HepG2 (cell line): ENCODE measurements around the gene LRIG1. TPM values are rescaled to one million over a fixed set of nuclear protein-coding genes. Genes with fewer than 3 reads are reported as not detected.

Experiments
- ATAC-seq: fragments of 200-7000 bp; cut with Tn5 transposase; 3 replicates; pipeline ENCODE4 v1.9.1; 2020; ENCODE audit warnings: mild to moderate bottlenecking, moderate library complexity
- BruUV-seq: library from RNA; stranded (reverse); fragments of 400-500 nt; replicated peaks from 2 replicates; lab custom pipeline; 2021; lab: Mats Ljungman, UMichigan
- CTCF ChIA-PET: fragments of 300-600 bp; formaldehyde crosslinking; extraction: SDS; loops from one replicate; lab custom pipeline; 2021; ENCODE audit warnings: low total read pairs, inconsistent platforms, low intra/inter-chr PET ratio; lab: Yijun Ruan, JAX
- POLR2A ChIA-PET: fragments of 350-600 bp; sonication (Branson Sonifier 250); formaldehyde crosslinking; loops from one replicate; lab custom pipeline; 2020; ENCODE audit warnings: antibody characterized with exemption, inconsistent platforms; lab: Yijun Ruan, JAX
- DNase-seq: peaks from one replicate; pipeline ENCODE4 v3.0.0-alpha.2; 2015; ENCODE audit warnings: low spot score
- FAIRE-seq: peaks from 3 replicates; lab custom pipeline; 2011; peaks lifted over from hg19 to GRCh38; lab: Jason Lieb, UNC
- H2AFZ ChIP-seq: one replicate; pipeline ENCODE4 v1.6.1; 2011; ENCODE audit warnings: low read length, inconsistent platforms
- H3K27ac ChIP-seq: fragments of 300-600 bp; 3 replicates; pipeline ENCODE4 v1.8.0; 2011; ENCODE audit warnings: mixed run types, mild to moderate bottlenecking, mixed read lengths, low read length, inconsistent platforms; ENCODE audit not compliant: insufficient read depth; ENCODE audit errors: extremely low read length
- H3K27me3 ChIP-seq, 2 experiments: fragments of 200-600 bp in 1 of 2; 2 replicates in 1 of 2; 3 replicates in 1 of 2; pipeline versions ENCODE4 v1.6.0 to v1.8.0; 2011; ENCODE audit warnings: low read length in 2 of 2, mild to moderate bottlenecking in 2 of 2, moderate library complexity in 2 of 2, inconsistent platforms in 1 of 2; ENCODE audit not compliant: insufficient read depth in 2 of 2, control insufficient read depth in 1 of 2
- H3K36me3 ChIP-seq, 2 experiments: fragments of 200-600 bp in 1 of 2; replicated peaks in 1 of 2; 2 replicates in 1 of 2; 3 replicates in 1 of 2; pipeline versions ENCODE4 v1.5.1 to v1.8.0; 2011; ENCODE audit warnings: low read length in 2 of 2, inconsistent platforms in 1 of 2; ENCODE audit not compliant: insufficient read depth in 2 of 2, control insufficient read depth in 1 of 2
- H3K4me1 ChIP-seq: 2 replicates; pipeline ENCODE4 v1.5.1; 2012; ENCODE audit warnings: low read length, inconsistent platforms; ENCODE audit not compliant: insufficient read depth
- H3K4me2 ChIP-seq: 2 replicates; pipeline ENCODE4 v1.6.0; 2011; ENCODE audit warnings: low read depth, low read length, inconsistent platforms
- H3K4me3 ChIP-seq, 3 experiments: fragments of 200-600 bp in 1 of 3; sonication (generic), shearing (Covaris generic) in 1 of 3; replicated peaks in 1 of 3; 2 replicates each; pipeline ENCODE4 v1.5.1; 2011 to 2016; ENCODE audit warnings: low read length in 3 of 3, inconsistent platforms in 2 of 3, low read depth in 2 of 3, mild to moderate bottlenecking in 2 of 3, control low read depth in 1 of 3, mixed read lengths in 1 of 3; ENCODE audit not compliant: insufficient read depth in 1 of 3
- H3K79me2 ChIP-seq: one replicate; pipeline ENCODE4 v1.6.1; 2011; ENCODE audit warnings: low read length, inconsistent platforms; ENCODE audit not compliant: insufficient read depth
- H3K9ac ChIP-seq: 2 replicates; pipeline ENCODE4 v1.6.0; 2011; ENCODE audit warnings: mild to moderate bottlenecking, low read depth, low read length, inconsistent platforms; ENCODE audit not compliant: insufficient read depth
- H3K9me3 ChIP-seq: 2 replicates; pipeline ENCODE4 v1.5.1; 2012; ENCODE audit warnings: mild to moderate bottlenecking, low read length
- H4K20me1 ChIP-seq: 2 replicates; pipeline ENCODE4 v1.6.0; 2011; ENCODE audit warnings: inconsistent platforms, mild to moderate bottlenecking, low read length, moderate library complexity; ENCODE audit not compliant: insufficient read depth
- JUNB ChIP-seq: sonication (generic); formaldehyde crosslinking; IDR thresholded peaks from 2 replicates; pipeline ENCODE4 v1.8.0; 2022; ENCODE audit warnings: missing genetic modification reagents, mild to moderate bottlenecking, borderline replicate concordance
- MAFG ChIP-seq: sonication (generic); formaldehyde crosslinking; IDR thresholded peaks from 2 replicates; pipeline ENCODE4 v1.5.1; 2020; ENCODE audit warnings: mild to moderate bottlenecking, missing genetic modification reagents
- POLR2A ChIP-seq, 2 experiments: IDR thresholded peaks; 2 replicates each; pipeline ENCODE4 v1.6.1; 2011; ENCODE audit warnings: low read depth in 2 of 2, low read length in 2 of 2, mild to moderate bottlenecking in 1 of 2, moderate library complexity in 1 of 2; ENCODE audit not compliant: insufficient read depth in 1 of 2
- ZBTB1 ChIP-seq: sonication (generic); formaldehyde crosslinking; IDR thresholded peaks from 2 replicates; pipeline ENCODE4 v1.4.0; 2020; ENCODE audit warnings: missing genetic modification reagents, borderline replicate concordance
- ZNF256 ChIP-seq: sonication (generic); formaldehyde crosslinking; conservative IDR thresholded peaks from 2 replicates; pipeline ENCODE4 v1.4.0; 2020; ENCODE audit warnings: missing genetic modification reagents
- ZNF432 ChIP-seq: sonication (generic); formaldehyde crosslinking; IDR thresholded peaks from 2 replicates; pipeline ENCODE4 v1.5.0; 2020; ENCODE audit warnings: missing genetic modification reagents, mild to moderate bottlenecking, borderline replicate concordance
- ZSCAN12 ChIP-seq: sonication (generic); formaldehyde crosslinking; IDR thresholded peaks from 2 replicates; pipeline ENCODE4 v1.9.0; 2021; ENCODE audit warnings: mild to moderate bottlenecking, missing genetic modification reagents
- WGBS: methylation state at CpG from one replicate; pipeline ENCODE4 v1.1.6; 2017; ENCODE audit warnings: low lambda C conversion rate; 5-methylcytosine and 5-hydroxymethylcytosine counted together
- in situ Hi-C: cut with HindIII; loops from 2 replicates; pipeline ENCODE4 v1.10.0; 2017; ENCODE audit warnings: low pct_unique_long_range_greater_than_20kb; ENCODE audit not compliant: extremely low pct_ligation_motif_present
- intact Hi-C: fragments of 100-400 bp; cut with micrococcal nuclease; formaldehyde crosslinking; loops from one replicate; pipeline ENCODE4 v1.10.0; 2022; ENCODE audit not compliant: unreplicated experiment
- polyA plus RNA-seq, 8 experiments: library from polyadenylated mRNA; depleted of rRNA in 3 of 8; stranded (reverse) in 7 of 8; unstranded in 1 of 8; fragments of >200 nt; fragmentation: Illumina TruSeq in 4 of 8; extraction: Trizol in 4 of 8; gene quantifications; 2 replicates each; pipeline versions ENCODE4 v1.2.1 to v1.2.3, GENCODE V29; 2011 to 2016; ENCODE audit warnings: low read depth in 4 of 8, missing spikeins in 1 of 8, mixed read lengths in 1 of 8; ENCODE audit not compliant: insufficient read depth in 1 of 8
- total RNA-seq, 5 experiments: library from RNA; depleted of rRNA; stranded (reverse); fragments of >200 nt; fragmentation: Illumina TruSeq; extraction: Trizol; gene quantifications; 2 replicates each; pipeline ENCODE4 v1.2.3, GENCODE V29; 2016; ENCODE audit warnings: low read depth in 1 of 5

Gene LRIG1
- total and polyA plus RNA-seq, 2 of the 13 experiments (the other 11 are each of a cell fraction or from before 2014, with no cell fraction given), result 17.8 to 24.8 TPM

DNA sequence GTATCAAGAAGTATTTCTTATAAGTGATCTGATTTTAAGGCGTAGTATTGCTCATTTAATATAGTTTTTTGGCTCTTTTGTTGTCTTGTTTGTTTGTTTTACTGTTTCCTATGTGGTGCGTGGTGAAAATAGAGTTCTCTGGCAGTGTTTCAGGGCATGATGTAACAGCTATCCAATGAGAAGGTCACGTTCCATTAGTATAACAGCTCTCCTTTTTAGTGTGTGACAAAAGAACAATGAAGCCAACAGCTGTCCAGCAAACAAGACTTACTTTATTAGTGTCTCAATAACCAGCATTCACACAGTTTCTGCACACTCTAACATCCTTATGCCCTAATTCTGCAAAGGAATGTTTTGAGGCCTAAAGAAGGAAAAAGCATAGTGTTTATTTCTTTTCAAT is 152.1 kb downstream of the LRIG1 start:
- Histone ChIP-seq H3K27me3 (no peaks in the 10 kb centered on the region), H3K27ac (no peak overlapping the region), H4K20me1 (no peaks in the 10 kb centered on the region), H3K36me3 (peaks cover 0 to 2% of the 10 kb centered on the region in 2 experiments; a peak in 1 of 5 replicates), H3K4me1 (peaks cover 14% of the 10 kb centered on the region), H3K9ac (no peak overlapping the region), H2AFZ (no peak overlapping the region), H3K4me3 (no peak overlapping the region), H3K4me2 (no peak overlapping the region), H3K79me2 (no peaks in the 10 kb centered on the region), H3K9me3 (no peaks in the 10 kb centered on the region)
- intact Hi-C loops, result no loop called here
- ATAC-seq, result no peak
- ChIA-PET CTCF (no interaction called here), POLR2A (no interaction called here)
- DNase-seq, result no peak
- no peak for FAIRE-seq
- in situ Hi-C loops, result no loop called here
- WGBS, result 93% methylated on average over 3 of the region's 3 CpGs
- no peak for TF ChIP-seq ZBTB1 (CRISPR knock-in tag)
- no peak for TF ChIP-seq POLR2A (IDR thresholded peaks at IDR 0.05; ENCODE audit: insufficient read depth in 1 of 2, low read depth in 2 of 2, low read length in 2 of 2)
- BruUV-seq, result no TSS peak

DNA sequence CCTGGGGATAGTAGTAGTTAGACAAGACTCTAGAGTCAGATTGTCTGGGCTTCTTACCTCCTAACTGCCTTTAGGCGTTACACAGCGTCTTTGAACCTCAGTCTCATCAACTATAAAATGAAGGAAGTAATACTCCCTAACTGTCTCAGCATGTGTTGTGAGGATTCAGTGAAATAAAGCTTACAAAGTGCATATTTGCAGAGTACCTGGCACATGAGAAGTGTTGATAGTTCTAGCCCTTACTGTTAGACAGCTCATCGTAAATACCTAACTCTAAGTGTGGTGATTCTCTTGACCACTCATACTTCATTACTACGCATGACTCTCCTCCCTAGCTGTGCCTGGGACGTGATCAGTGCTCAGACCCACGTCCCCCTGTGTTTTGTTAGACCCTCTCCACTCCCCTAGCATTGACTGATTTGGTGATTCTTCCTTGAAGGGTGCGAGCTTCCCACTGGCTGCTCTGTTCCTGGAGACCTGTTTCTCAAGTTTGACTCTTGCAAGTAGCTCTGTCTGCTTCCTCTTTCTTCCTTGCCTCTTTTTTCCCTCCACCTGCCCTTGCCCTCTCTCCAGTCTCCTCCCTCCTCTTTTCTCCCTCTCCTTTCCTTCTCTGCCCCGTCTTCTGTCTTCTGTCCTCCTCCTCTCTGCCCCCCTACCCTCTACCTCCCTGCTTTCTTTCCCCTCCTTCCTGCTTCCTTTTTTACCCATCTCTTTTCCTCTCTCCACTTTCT is 155.8 kb downstream of the LRIG1 start:
- Histone ChIP-seq H3K9ac (no peak overlapping the region), H3K79me2 (no peaks in the 10 kb centered on the region), H4K20me1 (no peaks in the 10 kb centered on the region), H3K4me3 (no peak overlapping the region), H3K9me3 (no peaks in the 10 kb centered on the region), H3K4me1 (peaks cover 18% of the 10 kb centered on the region), H3K27ac (no peak overlapping the region), H3K27me3 (no peaks in the 10 kb centered on the region), H3K4me2 (no peak overlapping the region), H2AFZ (no peak overlapping the region), H3K36me3 (peaks cover 0 to 2% of the 10 kb centered on the region in 2 experiments; a peak in 1 of 5 replicates)
- peak; percentile 32; the same call in 2 of the 3 replicates for ATAC-seq
- ChIA-PET CTCF (no interaction called here), POLR2A (no interaction called here)
- intact Hi-C loops, result loop anchor here (5.0 kb wide), 1 partner anchor 53 kb away; no protein-coding TSS in a partner anchor
- in situ Hi-C loops, result no loop called here
- DNase-seq, result no peak
- 99% methylated on average over 8 of the region's 8 CpGs for WGBS
- no peak for FAIRE-seq
- BruUV-seq, result no TSS peak
- TF ChIP-seq ZNF256 (CRISPR knock-in tag), result no peak
- no peak for TF ChIP-seq ZNF432 (CRISPR knock-in tag)
- no peak for TF ChIP-seq ZSCAN12
- TF ChIP-seq MAFG (CRISPR knock-in tag), result no peak
- TF ChIP-seq JUNB (CRISPR knock-in tag), result no peak
